Erythroblast (primary cell): ENCODE measurements around the gene SETBP1.

ENCODE experiments used
- GATA1 ChIP-seq: IDR thresholded peaks from 2 replicates; pipeline ENCODE4 v1.6.1; 2011; ENCODE audit warnings: low read depth, mild to moderate bottlenecking, control low read depth, low read length, moderate library complexity
- POLR2A ChIP-seq: IDR thresholded peaks from 2 replicates; pipeline ENCODE4 v1.6.1; 2011; ENCODE audit warnings: mild to moderate bottlenecking, low read length

DNA sequence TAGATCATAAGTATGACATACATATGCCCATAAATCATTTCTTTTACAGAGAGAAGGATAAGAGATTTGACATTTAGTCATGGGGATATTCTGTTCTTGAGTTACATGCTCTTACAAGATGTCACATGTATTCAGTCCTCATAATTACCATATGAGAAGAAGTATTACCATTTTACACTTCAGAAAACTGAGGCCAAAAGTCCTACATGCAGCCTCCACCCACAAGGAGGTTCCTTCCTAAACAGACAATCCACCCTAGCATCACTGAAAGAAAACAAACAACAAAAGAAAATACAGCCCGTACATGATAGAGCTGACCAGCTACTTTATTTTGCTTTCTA is 335.1 kb downstream of the SETBP1 start:
- no peak for TF ChIP-seq GATA1
- TF ChIP-seq POLR2A, result no peak
